Activated CD8-positive, alpha-beta T cell treated with anti-CD3 and anti-CD28 coated beads, Interleukin-2, amount 10 ng/mL, durations not matched to agents 7 days and 5 days (primary cell): Measurements from ENCODE around the gene DISP3. TPM values are rescaled to one million over a fixed set of nuclear protein-coding genes. Genes with fewer than 3 reads are reported as not detected.
"Not testable (repeated sequence)": the region's sequence is repeated elsewhere in the genome, so short reads cannot be mapped to it uniquely, and the experiment has no call there.

Experiments used
- ATAC-seq: fragments of 150-1000 bp; cut with Tn5 transposase; one replicate; pipeline ENCODE4 v1.10.0; 2021; ENCODE audit warnings: moderate library complexity
- CTCF ChIA-PET: fragments of 350-600 bp; sonication (Branson Sonifier 250); formaldehyde crosslinking; loops from one replicate; lab custom pipeline; 2021; ENCODE audit warnings: antibody characterized with exemption; lab: Charles Lee
- POLR2A ChIA-PET: fragments of 350-600 bp; sonication (Branson Sonifier 250); formaldehyde crosslinking; loops from one replicate; lab custom pipeline; 2021; ENCODE audit warnings: antibody characterized with exemption; lab: Charles Lee
- DNase-seq: peaks from one replicate; pipeline ENCODE4 v3.0.0-alpha.2; 2020
- H3K27ac Mint-ChIP-seq: one replicate; pipeline ENCODE4 v1.8.0; 2021; ENCODE audit warnings: mild to moderate bottlenecking, mixed read lengths
- H3K27me3 Mint-ChIP-seq: one replicate; pipeline ENCODE4 v1.8.0; 2021; ENCODE audit warnings: low read depth, mixed read lengths
- H3K36me3 Mint-ChIP-seq: one replicate; pipeline ENCODE4 v1.8.0; 2021; ENCODE audit warnings: low read depth, mixed read lengths
- H3K4me1 Mint-ChIP-seq: one replicate; pipeline ENCODE4 v1.8.0; 2021; ENCODE audit warnings: low read depth, mixed read lengths
- H3K4me3 Mint-ChIP-seq: one replicate; pipeline ENCODE4 v1.8.0; 2021; ENCODE audit warnings: mild to moderate bottlenecking, mixed read lengths
- H3K9me3 Mint-ChIP-seq: one replicate; pipeline ENCODE4 v1.8.0; 2022; ENCODE audit warnings: mixed read lengths; ENCODE audit not compliant: insufficient read depth
- total RNA-seq, 2 experiments: library from RNA; stranded (reverse); gene quantifications; one replicate each; pipeline ENCODE4 v1.2.3, GENCODE V29; 2021

DISP3 gene
- total RNA-seq, 2 experiments from 2014 or later: 0.42 to 0.55 TPM

DNA sequence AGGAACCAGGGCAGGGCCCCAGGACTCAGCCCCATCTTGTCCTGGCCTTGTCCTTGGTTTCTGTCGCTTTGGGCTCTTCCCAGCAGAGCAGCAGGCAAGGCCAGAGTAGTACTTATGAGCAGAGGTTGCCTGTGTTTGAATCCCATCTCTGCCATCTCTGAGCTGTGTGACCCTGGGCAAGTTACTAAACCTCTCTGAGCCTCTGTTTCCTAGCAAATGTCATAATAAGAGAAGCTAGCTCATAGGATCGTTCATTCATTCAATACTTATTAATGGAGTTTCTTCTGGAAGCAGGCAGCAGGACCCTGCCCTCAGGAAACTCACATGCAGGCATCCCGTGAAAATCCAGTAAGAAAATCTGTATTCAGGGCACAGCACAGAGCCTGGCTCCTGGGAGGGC lies 91.0 kb downstream of the DISP3 start:
- Mint-ChIP-seq H3K4me1 (no peaks in the 10 kb centered on the region), H3K27me3 (no peaks in the 10 kb centered on the region), H3K36me3 (no peaks in the 10 kb centered on the region), H3K27ac (no peak overlapping the region), H3K4me3 (no peak overlapping the region), H3K9me3 (no peaks in the 10 kb centered on the region)
- CTCF ChIA-PET: no interaction called here
- POLR2A ChIA-PET: no interaction called here
- ATAC-seq: no peak
- no peak for DNase-seq

DNA sequence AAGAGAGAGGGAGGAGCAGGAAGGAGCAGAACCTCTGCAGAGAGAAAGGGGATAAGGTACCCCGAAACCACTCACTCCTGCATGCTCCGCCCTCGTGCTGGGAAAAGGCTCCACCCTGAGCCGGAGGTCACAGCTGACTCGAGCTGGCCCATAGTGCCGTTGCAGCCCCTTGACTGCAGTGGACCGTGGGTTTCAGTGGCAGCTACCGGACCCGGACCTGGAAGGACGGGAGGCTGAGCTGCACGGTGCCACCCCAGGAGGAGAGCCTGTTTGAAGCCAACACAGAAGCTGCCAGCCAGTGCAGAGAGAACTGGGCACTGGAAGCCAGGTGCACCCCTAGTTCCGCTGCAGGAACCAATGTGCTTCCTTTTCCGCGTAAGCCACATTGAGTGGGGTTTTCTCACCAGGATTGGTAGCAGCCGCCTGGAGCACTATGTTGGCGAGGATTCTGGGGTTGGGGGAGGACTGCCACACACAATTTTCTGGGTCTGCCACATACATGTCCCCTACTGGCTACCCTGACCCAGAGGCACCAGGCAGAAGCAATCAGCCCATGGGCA lies 91.9 kb downstream of the DISP3 start:
- DNase-seq: no peak
- no peak overlapping the region for H3K4me3 Mint-ChIP-seq
- ChIA-PET POLR2A (no interaction called here), CTCF (interaction anchor here (1.3 to 1.5 kb wide), 3 partner anchors 18 to 533 kb away, joined by 3 to 4 read pairs (median 3); no protein-coding TSS in a partner anchor)
- no peaks in the 10 kb centered on the region for H3K9me3 Mint-ChIP-seq
- no peaks in the 10 kb centered on the region for H3K36me3 Mint-ChIP-seq
- H3K27ac Mint-ChIP-seq: no peak overlapping the region
- H3K27me3 Mint-ChIP-seq: no peaks in the 10 kb centered on the region
- ATAC-seq: no peak
- no peaks in the 10 kb centered on the region for H3K4me1 Mint-ChIP-seq

DNA sequence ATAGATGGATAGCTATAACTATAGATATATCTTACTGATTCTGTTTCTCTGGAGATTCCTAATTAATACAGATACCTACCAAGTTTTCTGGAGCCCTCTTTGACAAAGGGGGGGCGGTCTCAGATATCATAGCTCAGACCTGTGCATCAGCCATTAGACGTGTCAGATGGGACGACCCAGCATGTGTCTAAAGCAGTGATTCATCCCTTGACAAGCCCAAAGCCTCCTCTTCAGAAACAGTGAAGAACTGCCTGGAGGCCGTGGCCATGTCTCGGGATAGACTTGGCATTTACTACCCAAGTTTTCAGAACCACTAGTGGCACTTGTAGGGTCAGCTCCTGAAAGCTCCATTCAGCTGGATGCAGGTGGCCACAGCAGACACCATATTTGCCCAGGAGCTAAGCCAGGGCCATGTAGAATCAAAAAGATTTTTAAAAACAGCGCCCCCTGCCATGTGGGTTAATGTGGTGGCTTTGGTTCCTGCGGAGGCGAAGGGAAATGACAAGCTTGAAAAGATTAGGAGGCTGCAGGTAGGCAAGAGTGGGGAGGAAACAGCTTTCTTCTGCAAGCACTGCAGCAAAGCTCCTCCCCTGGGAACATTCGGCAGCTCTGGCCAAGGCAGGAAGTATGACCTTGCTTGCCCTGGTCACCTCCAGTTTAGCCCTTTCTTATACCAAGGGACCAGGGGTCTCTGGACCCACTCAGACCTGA lies 93.1 kb downstream of the DISP3 start:
- Mint-ChIP-seq H3K9me3 (no peaks in the 10 kb centered on the region), H3K4me1 (no peaks in the 10 kb centered on the region), H3K36me3 (no peaks in the 10 kb centered on the region), H3K27me3 (no peaks in the 10 kb centered on the region), H3K4me3 (no peak overlapping the region), H3K27ac (no peak overlapping the region)
- CTCF ChIA-PET: interaction anchor here (0.7 to 1.5 kb wide), 7 partner anchors 12 to 535 kb away, joined by 3 to 4 read pairs (median 3); no protein-coding TSS in a partner anchor
- ATAC-seq (no peak), DNase-seq (peak; percentile 58)
- POLR2A ChIA-PET: no interaction called here

DNA sequence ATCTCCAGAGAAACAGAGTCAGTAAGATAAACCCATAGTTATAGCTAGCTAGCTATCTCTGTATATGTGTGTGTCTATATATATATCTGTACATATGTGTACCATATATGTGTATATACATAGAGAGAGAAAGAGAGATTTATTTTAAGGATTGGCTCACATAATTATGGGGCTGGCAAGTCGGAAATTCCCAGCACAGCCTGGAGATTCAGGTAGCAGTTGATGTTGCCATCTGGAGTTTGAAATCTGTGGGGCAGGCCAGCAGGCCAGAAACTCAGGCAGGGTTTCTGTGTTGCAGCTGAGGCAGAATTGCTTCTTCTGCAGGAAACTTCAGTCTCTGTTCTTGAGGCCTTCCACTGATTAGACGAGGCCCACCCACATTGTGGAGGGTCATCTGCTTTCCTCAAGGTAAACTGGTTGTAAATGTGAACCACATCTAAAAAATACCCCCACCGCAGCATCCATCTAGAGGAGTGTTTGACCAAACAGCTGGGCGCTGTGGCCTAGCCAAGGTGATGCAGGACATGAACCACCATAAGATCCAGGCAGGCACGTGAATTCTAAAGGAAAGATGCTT lies 94.2 kb downstream of the DISP3 start:
- POLR2A ChIA-PET: no interaction called here
- CTCF ChIA-PET: no interaction called here
- no peaks in the 10 kb centered on the region for H3K4me1 Mint-ChIP-seq
- no peaks in the 10 kb centered on the region for H3K9me3 Mint-ChIP-seq
- no peaks in the 10 kb centered on the region for H3K27me3 Mint-ChIP-seq
- DNase-seq (no peak), ATAC-seq (no peak)
- no peaks in the 10 kb centered on the region for H3K36me3 Mint-ChIP-seq
- no peak overlapping the region for H3K27ac Mint-ChIP-seq
- H3K4me3 Mint-ChIP-seq: no peak overlapping the region

DNA sequence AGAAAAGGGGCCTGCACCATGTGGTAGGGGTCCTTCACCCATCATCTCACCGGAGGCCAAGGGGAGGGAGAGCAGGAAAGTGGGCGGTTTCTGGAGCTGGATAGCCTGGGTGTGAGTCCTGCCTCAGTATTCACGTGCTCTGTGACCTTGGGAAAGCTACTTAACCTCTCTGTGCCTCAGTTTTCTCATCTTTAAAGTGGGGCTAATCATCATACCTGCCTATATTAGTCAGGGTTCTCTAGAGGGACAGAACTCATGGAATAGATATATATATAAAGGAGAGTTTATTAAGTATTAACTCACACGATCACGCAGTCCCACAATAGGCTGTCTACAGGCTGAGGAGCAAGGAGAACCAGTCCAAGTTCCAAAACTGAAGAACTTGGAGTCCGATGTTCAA lies 96.6 kb downstream of the DISP3 start:
- H3K27ac Mint-ChIP-seq: no peak overlapping the region
- no peak for ATAC-seq

DNA sequence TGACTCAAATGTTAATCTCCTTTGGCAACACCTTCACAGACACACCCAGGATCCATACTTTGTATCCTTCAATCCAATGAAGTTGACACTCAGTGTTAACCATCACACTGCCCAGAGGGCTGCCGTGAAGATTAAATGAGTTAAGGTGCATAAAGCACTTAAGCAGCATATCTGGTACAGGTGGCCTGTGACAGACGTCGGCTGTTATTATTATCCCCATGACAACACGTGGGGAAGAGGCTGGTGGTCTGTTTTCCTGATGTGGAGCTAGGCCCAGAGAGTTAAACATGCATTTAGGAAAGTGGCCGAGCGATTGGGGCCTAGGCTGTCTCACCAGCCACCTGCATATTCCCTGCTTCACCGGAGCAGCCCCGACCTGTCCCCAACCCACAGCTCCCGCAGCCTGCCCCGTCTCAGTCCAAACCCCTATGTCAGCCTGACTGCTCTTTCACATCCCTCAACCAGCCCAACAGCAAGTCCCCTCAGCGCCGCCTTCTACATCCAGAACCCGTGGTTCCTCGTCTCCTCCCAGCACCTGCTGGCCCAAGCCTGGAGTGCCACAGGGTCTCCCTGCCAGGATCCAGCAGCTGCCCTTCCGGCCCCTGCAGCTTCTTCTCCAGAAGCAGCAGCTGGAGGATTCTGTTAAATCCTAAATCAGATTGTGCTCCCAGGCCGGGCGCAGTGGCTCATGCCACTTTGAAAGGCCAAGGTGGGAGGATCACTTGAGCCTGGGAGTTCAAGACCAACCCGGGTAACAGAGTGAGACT lies 97.3 kb downstream of the DISP3 start:
- ChIA-PET CTCF (no interaction called here), POLR2A (no interaction called here)

More for the DNA sequence above, 96.6 kb downstream of the DISP3 start:
- DNase-seq: no peak
- ChIA-PET CTCF (no interaction called here), POLR2A (no interaction called here)
- H3K36me3 Mint-ChIP-seq: no peaks in the 10 kb centered on the region
- H3K27me3 Mint-ChIP-seq: peaks cover 5% of the 10 kb centered on the region
- no peaks in the 10 kb centered on the region for H3K4me1 Mint-ChIP-seq
- H3K4me3 Mint-ChIP-seq: no peak overlapping the region
- H3K9me3 Mint-ChIP-seq: no peaks in the 10 kb centered on the region

DNA sequence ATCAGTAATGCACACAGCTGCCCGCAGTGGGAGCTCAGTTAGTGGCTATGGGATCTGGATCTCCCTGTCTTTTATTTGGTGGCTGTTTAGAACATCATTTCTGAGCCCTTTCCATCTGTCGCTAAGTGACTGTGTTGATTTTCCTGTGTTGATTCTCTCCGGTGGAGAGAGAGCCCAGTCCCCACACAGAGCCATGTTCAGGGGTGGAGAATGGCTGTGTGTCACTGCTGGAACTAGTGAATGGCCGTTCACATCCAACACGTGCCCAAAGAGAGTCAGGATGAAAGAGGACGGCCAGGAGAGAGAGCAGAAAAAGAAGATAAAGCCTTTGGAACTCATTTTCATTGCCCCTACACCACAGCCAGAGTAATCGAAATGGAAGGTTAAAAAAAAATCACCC lies 99.0 kb downstream of the DISP3 start:
- Mint-ChIP-seq H3K36me3 (no peaks in the 10 kb centered on the region), H3K4me3 (no peak overlapping the region), H3K27ac (no peak overlapping the region), H3K27me3 (peaks cover 9% of the 10 kb centered on the region), H3K9me3 (no peaks in the 10 kb centered on the region), H3K4me1 (no peaks in the 10 kb centered on the region)
- ChIA-PET POLR2A (no interaction called here), CTCF (no interaction called here)
- no peak for DNase-seq
- no peak for ATAC-seq

More for the DNA sequence above, 97.3 kb downstream of the DISP3 start:
- Mint-ChIP-seq H3K27ac (no peak overlapping the region), H3K36me3 (no peaks in the 10 kb centered on the region), H3K9me3 (no peaks in the 10 kb centered on the region), H3K4me1 (no peaks in the 10 kb centered on the region), H3K27me3 (peaks cover 5% of the 10 kb centered on the region), H3K4me3 (no peak overlapping the region)
- ATAC-seq (no peak), DNase-seq (no peak)

DNA sequence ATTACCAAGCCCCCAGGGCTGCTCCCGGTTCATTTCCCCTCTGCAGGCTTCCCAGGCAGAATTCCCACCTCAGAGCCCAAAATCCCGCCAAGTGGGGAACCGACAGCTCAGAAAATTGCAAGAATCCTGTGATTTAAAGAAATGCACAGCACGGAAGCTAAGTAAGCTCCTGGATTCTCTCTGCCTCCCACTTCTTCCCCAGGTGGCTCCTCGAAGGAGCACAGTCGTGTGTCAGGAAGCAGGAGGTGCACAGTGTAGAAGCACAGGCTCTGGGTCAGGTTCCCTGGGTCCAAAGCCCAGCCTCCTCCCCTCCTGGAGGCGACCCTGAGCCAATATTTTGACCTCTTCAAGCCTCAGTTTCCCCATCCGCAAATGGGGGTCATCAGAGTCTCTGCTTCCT lies 100.6 kb downstream of the DISP3 start:
- ATAC-seq (no peak), DNase-seq (no peak)
- Mint-ChIP-seq H3K4me3 (no peak overlapping the region), H3K27me3 (peaks cover 11% of the 10 kb centered on the region), H3K27ac (no peak overlapping the region), H3K9me3 (no peaks in the 10 kb centered on the region), H3K4me1 (no peaks in the 10 kb centered on the region), H3K36me3 (no peaks in the 10 kb centered on the region)
- CTCF ChIA-PET: no interaction called here
- POLR2A ChIA-PET: no interaction called here

DNA sequence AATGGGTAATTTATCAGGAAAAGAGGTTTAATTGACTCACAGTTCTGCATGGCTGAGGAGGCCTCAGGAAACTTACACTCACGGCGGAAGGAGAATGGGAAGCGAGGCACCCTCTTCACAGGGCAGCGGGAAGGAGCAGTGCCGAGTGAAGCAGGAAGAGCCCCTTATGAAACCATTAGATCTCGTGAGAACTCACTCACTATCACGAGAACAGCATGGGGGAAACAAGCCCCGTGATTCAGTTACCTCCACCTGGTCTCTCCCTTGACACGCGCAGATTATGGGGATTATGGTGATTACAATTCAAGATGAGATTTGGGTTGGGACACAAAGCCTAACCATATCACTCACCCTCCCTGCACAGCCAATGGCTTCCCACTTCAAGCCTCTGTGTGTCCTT lies 101.1 kb downstream of the DISP3 start:
- POLR2A ChIA-PET, H3K4me3 Mint-ChIP-seq: not testable (repeated sequence)

DNA sequence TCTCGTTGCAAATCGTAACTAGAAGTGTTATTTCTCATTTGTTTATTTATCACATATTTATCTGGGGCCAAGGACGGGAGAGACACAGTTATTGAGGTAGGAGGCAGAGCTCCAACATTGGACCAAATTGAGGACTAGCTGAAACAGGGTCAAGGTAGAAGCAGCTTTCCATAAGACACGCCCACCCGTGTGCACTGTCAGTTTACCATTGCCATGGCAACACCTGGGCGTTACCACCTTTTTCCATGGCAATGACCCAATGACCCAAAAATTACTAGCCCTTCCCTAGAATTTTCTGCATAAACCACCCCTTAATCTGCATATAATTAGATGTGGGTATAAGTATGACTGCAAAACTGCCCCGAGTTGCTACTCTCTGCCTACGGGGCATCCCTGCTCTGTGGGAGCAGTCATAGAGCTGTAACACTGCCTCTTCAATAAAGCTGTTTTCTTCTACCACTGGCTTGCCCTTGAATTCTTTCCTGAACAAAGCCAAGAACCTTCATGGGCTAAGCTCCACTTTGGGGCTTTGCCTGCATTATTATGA lies 102.6 kb downstream of the DISP3 start:
- Mint-ChIP-seq H3K4me1 (no peaks in the 10 kb centered on the region), H3K4me3 (no peak overlapping the region), H3K27me3 (peaks cover 11% of the 10 kb centered on the region), H3K9me3 (no peaks in the 10 kb centered on the region), H3K36me3 (no peaks in the 10 kb centered on the region), H3K27ac (no peak overlapping the region)
- no peak for ATAC-seq
- ChIA-PET CTCF (no interaction called here), POLR2A (no interaction called here)
- DNase-seq: no peak

More for the DNA sequence above, 101.1 kb downstream of the DISP3 start:
- ATAC-seq, H3K36me3 Mint-ChIP-seq, H3K4me1 Mint-ChIP-seq, CTCF ChIA-PET, H3K27ac Mint-ChIP-seq, H3K9me3 Mint-ChIP-seq, DNase-seq: not testable (repeated sequence)
- peaks cover 11% of the 10 kb centered on the region for H3K27me3 Mint-ChIP-seq

DNA sequence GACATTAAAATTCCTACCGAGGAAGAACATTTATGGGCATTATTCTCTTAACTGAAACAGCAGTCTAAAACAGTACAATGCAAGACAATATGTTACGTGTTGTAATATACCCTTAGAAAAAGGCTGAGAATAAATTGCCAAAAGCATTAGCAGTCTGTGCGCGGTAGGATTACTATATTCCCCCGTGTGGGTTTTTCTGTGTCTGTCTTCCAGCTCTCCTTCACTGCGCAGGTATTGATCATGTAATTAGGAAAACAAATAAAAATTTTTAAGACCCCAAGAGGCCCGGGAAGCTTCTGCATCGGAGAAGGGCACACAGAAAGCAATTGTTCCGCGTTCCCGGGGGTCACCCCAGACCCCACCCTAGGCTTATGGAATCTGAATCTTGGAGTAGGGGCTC lies 106.4 kb downstream of the DISP3 start:
- ChIA-PET POLR2A (no interaction called here), CTCF (no interaction called here)
- Mint-ChIP-seq H3K27ac (no peak overlapping the region), H3K27me3 (peaks cover 10% of the 10 kb centered on the region), H3K9me3 (no peaks in the 10 kb centered on the region), H3K4me3 (no peak overlapping the region), H3K36me3 (no peaks in the 10 kb centered on the region), H3K4me1 (no peaks in the 10 kb centered on the region)
- no peak for ATAC-seq
- no peak for DNase-seq
